RWPE2 (cell line): ENCODE data around the gene SOX2.
A peak's percentile ranks its signal among the peaks of the same experiment; 100 is the strongest.

ENCODE experiments used
- ATAC-seq: fragments of 200-7000 bp; cut with Tn5 transposase; 3 replicates; pipeline ENCODE4 v1.9.1; 2021; ENCODE audit warnings: low read depth
- DNase-seq: peaks from one replicate; pipeline ENCODE4 v3.0.0-alpha.2; 2020; ENCODE audit warnings: low spot score
- H3K27ac ChIP-seq: fragments of 450-650 bp; 2 replicates; pipeline ENCODE4 v1.5.1; 2017; ENCODE audit warnings: mild to moderate bottlenecking; ENCODE audit not compliant: poor library complexity, severe bottlenecking
- H3K27me3 ChIP-seq: fragments of 250-450 bp; sonication (Bioruptor Pico); 2 replicates; pipeline ENCODE4 v1.5.1; 2021; ENCODE audit warnings: mild to moderate bottlenecking, moderate library complexity; ENCODE audit not compliant: insufficient read depth, poor library complexity, severe bottlenecking
- H3K36me3 ChIP-seq: fragments of 250-450 bp; sonication (Bioruptor Pico); 2 replicates; pipeline ENCODE4 v1.5.1; 2020; ENCODE audit warnings: low read depth, mild to moderate bottlenecking, moderate library complexity
- H3K4me1 ChIP-seq: fragments of 250-450 bp; sonication (Bioruptor Pico); 2 replicates; pipeline ENCODE4 v1.5.1; 2021; ENCODE audit warnings: mild to moderate bottlenecking, moderate library complexity; ENCODE audit not compliant: insufficient read depth, poor library complexity, severe bottlenecking
- H3K4me3 ChIP-seq: fragments of 250-450 bp; sonication (Bioruptor Pico); 2 replicates; pipeline ENCODE4 v1.5.1; 2021; ENCODE audit warnings: mild to moderate bottlenecking, moderate library complexity; ENCODE audit not compliant: severe bottlenecking
- H3K9me3 ChIP-seq: fragments of 250-450 bp; sonication (Bioruptor Pico); 2 replicates; pipeline ENCODE4 v1.5.1; 2021; ENCODE audit warnings: mild to moderate bottlenecking, moderate library complexity; ENCODE audit not compliant: severe bottlenecking
- CTCF ChIP-seq: fragments of 450-650 bp; IDR thresholded peaks from one replicate; pipeline ENCODE4 v1.5.1; 2017; ENCODE audit warnings: mild to moderate bottlenecking, moderate library complexity; ENCODE audit not compliant: poor library complexity, severe bottlenecking

The SOX2 gene

GRCh38 chr3:181712226-181712552 lies 464 bp downstream of the SOX2 start:
- no peak for TF ChIP-seq CTCF
- no peak for DNase-seq

GRCh38 chr3:181712553-181713279 lies 991 bp downstream of the SOX2 start:
- ATAC-seq (peak; percentile 67), DNase-seq (no peak)
- no peaks in the 10 kb centered on the region for H3K4me1 ChIP-seq
- TF ChIP-seq CTCF, result no peak
- peak overlapping the region; percentile 47 for H3K27ac ChIP-seq
- peaks cover 53% of the 10 kb centered on the region for H3K27me3 ChIP-seq
- no peaks in the 10 kb centered on the region for H3K9me3 ChIP-seq
- H3K4me3 ChIP-seq, result peak overlapping the region; percentile 52
- no peaks in the 10 kb centered on the region for H3K36me3 ChIP-seq

More at GRCh38 chr3:181712226-181712552, 464 bp downstream of the SOX2 start:
- peak overlapping the region; percentile 52 for H3K4me3 ChIP-seq
- no peaks in the 10 kb centered on the region for H3K9me3 ChIP-seq
- peak overlapping the region; percentile 47 for H3K27ac ChIP-seq
- peaks cover 53% of the 10 kb centered on the region for H3K27me3 ChIP-seq
- no peaks in the 10 kb centered on the region for H3K36me3 ChIP-seq
- peak; percentile 3; the same call in 2 of the 3 replicates for ATAC-seq
- H3K4me1 ChIP-seq, result no peaks in the 10 kb centered on the region

- peak overlapping the region; percentile 52 for H3K4me3 ChIP-seq
- H3K4me1 ChIP-seq, result peaks cover 3% of the 10 kb centered on the region
- peak overlapping the region; percentile 47 for H3K27ac ChIP-seq
- ATAC-seq (no peak), DNase-seq (no peak)
- H3K27me3 ChIP-seq, result peaks cover 56% of the 10 kb centered on the region
- H3K36me3 ChIP-seq, result no peaks in the 10 kb centered on the region
- no peaks in the 10 kb centered on the region for H3K9me3 ChIP-seq
- TF ChIP-seq CTCF, result no peak
Measured at GRCh38 chr3:181713280-181713647, 1.5 kb downstream of the SOX2 start.

- DNase-seq, result no peak
- Histone ChIP-seq H3K4me1 (peaks cover 5% of the 10 kb centered on the region), H3K27me3 (peaks cover 63% of the 10 kb centered on the region), H3K36me3 (no peaks in the 10 kb centered on the region), H3K27ac (peak overlapping the region; percentile 15), H3K4me3 (peak overlapping the region; percentile 52), H3K9me3 (no peaks in the 10 kb centered on the region)
- no peak for TF ChIP-seq CTCF
- ATAC-seq, result no peak
Measured at GRCh38 chr3:181713676-181714612, 2.2 kb downstream of the SOX2 start.
